ENCODE data around the gene PNLIPRP1. TPM values are rescaled to one million over a fixed set of nuclear protein-coding genes. Genes with fewer than 3 reads are reported as not detected.

Gene PNLIPRP1
- total RNA-seq, 1 experiment from 2014 or later: not detected

DNA sequence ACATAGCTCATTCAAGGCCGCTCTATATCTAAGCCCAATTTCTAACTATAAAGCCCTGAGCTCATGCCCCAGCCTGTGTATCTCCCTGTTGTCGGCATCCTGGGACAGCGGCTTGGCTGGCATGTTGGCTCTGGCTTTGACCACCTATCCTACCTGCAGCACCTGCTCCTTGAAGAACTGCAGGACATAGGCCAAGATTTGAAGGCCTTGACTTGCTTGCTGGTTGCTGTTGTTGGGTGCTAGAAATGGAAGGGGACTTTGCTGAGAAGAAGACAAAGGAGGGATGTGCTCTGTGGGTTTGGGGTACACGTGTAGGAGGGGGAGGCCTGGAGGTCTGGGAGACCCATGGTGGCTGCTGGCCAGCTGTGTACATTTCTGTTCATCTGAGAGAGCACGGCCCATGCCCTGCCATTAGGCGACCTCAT, 41.1 kb downstream of the PNLIPRP1 start:
- no peak for DNase-seq (ENCODE audit: low spot score)

DNA sequence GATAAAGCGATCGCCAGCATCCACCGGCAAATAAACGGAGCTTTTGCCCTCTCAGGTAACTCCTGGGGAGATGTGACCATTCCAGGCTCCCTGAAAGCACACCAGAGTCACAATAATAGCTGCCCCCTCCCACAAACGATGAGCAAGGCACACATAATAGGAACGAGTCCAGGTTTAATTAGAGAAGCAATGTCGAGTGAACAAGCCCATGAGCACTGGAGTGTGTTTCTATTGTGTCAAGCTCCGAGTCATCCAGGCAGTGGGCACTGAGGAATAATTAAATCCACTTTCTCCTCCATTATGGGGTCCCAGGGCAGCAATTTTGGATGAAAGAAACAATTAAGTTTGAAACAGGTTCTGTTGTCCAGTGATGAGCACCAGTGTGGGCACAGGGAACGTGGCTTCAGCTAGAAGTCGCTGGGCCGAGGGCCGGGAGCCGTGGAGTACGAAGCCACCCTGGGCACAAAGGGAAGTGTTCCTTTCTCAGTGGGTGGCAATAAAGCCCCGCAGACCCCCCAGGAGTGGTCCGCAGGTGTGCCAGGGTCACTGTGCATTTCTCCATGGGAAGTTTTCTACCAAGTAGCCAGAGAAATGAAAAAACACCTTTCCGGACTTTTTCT, 41.9 kb downstream of the PNLIPRP1 start:
- no peak for DNase-seq (ENCODE audit: low spot score)

DNA sequence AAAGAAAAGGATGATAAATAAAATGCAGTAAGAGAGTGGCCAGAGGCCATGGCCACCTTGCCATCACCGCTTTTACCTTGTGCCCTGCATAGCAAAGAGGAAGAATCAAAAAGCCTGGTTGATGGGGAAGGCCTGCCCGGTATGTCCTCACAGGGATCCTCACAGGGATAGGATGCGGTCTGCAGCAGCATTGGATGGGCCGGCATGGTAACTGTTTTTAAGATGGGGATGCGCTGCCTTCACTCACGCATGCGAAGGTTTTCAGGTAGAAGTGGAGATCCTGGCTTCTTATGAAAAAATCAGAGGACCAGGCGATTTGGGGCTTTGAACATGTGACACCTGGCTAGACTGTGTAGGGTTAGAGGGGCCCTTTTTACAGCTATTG, 42.4 kb downstream of the PNLIPRP1 start:
- no peak for DNase-seq (ENCODE audit: low spot score)

DNA sequence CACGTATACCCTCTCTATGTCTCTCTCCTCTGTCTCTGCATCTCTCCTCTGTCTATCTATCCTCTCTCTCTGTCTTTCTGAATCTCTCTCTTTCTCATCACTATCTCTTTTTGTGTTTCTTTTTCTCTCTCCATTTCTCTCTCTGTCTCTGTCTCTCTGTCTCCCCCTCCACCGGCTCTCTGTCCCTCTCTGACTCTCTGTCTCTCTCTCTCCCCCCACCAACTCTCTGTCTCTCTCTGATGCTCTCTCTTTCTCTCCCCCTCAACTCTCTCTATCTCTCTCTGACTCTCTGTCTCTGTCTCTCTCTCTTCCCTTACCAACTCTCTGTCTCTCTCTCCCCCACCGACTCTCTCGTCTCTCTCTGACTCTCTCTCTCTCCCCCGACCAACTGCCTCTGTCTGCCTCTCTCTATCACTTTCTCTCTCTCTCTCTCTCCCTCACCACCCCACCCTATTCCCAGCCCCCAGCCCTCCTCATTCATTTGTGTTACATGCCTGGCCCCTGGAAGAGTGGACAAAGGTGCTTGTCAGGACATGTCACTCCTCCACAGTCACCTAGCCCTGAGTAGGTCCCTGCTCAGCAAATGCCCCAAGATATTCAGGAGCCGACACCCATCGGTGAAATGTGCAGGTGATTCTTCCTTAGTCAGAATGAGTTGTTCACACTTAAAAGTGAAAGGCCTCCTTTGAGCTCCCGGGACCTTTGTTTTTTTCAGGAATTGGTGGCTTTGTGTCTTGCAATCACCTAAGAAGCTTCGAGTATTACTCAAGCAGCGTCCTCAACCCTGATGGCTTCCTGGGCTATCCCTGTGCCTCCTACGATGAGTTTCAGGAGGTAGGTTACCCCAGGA, 43.6 kb downstream of the PNLIPRP1 start:
- DNase-seq (ENCODE audit: low spot score): no peak

DNA sequence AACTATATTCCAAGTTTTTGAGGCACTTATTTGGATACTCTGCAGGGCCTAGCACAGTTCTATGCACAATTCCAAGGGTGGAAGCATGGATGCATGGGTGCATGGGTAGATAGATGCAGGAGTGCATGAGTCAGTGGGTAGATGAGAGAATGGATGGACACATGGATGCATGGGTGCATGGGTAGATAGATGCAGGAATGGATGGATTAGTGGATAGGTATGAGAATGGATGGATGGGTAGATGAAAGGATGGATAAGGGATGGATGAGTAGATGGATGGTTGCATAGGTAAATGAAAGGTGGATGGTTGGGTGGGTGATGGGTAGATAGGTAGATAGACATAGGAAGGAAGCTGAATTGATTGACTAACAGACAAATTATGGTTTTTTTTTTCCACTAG, 45.6 kb downstream of the PNLIPRP1 start:
- no peak for DNase-seq (ENCODE audit: low spot score)

DNA sequence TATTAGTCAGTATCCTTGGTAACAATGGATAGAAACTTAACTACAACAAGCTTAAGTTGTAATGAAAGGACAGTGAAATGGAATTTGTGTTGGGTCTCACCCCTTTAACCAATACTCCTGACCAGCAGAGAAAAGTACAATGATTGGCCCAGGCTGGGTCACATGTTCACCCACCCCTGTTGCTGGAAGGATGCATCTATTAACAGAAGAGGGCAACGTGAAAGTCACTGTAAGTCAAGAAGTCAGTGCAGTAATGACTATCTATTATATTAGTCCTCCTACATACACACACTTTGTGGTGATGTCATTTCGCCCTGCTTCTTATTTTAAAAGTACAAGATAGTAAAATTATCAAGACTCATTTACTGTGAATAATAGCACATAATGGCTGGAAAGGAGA, 46.2 kb downstream of the PNLIPRP1 start:
- DNase-seq (ENCODE audit: low spot score): no peak

DNA sequence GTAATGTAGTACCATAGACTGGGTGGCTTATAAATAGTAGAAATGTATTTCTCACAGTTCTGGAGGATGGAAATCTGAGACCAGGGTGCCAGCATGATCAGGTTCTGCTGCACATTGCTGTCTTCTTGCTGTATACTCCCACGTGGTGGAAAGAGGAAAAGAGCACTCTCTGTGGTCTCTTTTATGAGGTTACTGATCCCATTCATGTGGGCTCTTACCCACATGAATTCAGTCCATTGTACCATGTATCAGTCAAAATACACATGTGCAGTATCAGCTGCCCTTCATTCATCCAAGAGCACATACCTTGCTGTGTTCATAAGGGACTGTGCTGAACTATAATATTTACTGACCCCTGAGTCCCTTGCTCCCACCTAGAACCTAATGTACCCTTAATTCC, 47.1 kb downstream of the PNLIPRP1 start:
- no peak for DNase-seq (ENCODE audit: low spot score)

DNA sequence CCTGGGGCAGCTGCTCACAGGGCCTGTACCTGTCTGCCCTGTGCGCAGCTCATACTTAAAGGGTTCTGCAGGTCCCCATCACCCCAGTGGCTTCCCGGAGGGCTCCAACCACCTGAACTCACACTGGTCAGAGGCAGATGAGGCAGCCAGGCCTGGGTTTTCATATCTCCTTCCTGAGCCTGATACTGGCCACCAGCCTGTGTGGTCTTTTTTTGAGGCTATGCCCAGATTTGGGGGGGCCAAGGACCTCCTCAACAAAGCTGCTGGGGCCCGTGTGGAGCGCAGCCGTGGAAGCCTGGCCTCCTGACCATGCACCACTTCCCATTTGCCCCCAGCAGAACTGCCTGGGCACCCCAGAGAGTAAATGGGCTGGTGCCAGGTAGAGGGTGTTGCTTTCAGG, 55.7 kb downstream of the PNLIPRP1 start:
- no peak for DNase-seq (ENCODE audit: low spot score)

DNA sequence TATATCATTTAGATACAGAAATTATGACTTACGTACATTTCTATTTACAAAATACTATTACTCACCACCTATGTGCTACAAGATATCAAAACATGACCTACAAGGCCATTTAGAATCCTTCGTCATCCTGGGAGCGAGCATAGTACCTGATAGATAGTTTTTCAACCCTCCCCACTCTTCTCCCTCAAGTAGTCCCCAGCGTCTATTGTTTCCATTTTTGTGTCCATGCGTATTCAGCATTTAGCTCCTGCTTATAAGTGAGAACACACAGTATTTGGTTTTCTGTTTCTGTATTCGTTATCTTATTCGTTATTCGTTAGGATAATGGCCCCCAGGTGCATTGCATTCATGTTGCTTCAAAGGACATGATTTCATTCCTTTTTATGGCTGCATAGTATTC, 58.1 kb downstream of the PNLIPRP1 start:
- no peak for DNase-seq (ENCODE audit: low spot score)

DNA sequence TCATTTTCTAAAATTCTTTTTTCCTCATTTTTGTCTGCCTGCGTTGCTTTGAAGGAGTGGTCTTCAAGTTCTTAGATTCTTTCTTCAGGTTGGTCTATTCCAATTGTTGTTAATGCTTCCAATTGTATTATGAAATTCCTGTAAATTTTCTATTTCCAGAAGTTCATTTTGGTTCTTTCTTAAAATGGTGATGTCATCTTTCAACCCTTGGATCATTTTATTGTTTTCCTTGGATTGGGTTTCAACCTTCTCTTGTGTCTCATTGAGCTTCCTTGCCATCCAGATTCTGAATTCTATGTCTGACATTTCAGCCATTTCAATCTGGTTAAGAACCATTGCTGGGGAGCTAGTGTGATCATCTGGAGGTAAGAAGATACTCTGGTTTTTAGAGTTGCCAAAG, 63.1 kb downstream of the PNLIPRP1 start:
- DNase-seq (ENCODE audit: low spot score): no peak

DNA sequence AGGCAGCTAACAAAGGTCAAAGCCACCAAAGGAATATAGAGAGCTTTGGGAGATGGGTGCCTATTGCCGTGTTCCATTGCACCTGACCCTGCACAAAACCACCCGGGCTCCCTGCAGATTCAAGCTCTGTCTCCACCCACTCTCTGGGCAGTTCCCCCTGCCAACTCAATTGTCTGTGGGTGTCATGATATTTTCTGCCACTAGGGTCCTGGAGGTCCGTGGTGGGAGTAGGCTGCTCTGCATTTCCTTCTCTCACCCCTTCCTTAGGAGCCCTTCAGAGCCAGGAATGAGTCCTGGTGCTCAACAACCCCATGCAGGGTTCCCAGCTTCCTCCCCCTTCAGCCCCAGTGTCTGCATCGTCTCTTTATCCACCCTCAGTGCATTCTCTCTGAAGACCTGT, 64.1 kb downstream of the PNLIPRP1 start:
- no peak for DNase-seq (ENCODE audit: low spot score)

DNA sequence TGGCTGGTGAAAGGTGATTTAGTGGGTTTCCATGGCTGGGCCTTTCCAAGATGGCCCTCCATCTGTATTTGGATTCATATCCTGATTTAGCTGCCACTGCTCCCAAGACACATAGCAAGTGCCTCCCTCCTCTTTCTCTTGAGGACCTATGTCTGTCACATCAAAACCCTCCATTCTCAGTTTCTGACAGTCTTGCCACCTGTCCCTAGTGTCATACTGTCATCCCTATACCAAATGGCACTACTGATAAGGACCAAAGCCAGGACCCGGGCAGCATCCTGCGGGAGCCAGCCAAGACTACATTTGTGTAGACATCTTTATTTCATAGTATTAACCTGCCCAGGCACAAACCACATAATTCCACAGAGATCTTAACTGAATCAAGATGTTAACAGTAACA, 64.8 kb downstream of the PNLIPRP1 start:
- DNase-seq (ENCODE audit: low spot score): no peak

DNA sequence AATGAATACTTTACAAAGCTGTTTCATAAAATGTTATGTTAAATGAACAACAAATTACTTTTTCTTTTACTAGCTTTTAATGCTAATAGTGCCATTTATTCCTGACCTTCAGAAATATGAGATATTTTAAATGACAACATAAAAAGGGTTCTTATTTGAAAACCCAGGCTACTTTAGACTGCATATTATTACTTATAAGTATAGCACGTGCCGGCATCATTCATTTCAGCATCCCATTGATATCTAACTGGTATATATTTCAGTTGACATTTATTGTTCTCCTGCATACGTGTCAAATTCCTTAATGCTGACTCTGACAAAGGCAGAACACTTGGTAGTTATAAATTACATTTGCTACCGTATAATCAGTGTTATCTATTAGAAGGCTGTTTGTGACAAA, 65.3 kb downstream of the PNLIPRP1 start:
- no peak for DNase-seq (ENCODE audit: low spot score)

DNA sequence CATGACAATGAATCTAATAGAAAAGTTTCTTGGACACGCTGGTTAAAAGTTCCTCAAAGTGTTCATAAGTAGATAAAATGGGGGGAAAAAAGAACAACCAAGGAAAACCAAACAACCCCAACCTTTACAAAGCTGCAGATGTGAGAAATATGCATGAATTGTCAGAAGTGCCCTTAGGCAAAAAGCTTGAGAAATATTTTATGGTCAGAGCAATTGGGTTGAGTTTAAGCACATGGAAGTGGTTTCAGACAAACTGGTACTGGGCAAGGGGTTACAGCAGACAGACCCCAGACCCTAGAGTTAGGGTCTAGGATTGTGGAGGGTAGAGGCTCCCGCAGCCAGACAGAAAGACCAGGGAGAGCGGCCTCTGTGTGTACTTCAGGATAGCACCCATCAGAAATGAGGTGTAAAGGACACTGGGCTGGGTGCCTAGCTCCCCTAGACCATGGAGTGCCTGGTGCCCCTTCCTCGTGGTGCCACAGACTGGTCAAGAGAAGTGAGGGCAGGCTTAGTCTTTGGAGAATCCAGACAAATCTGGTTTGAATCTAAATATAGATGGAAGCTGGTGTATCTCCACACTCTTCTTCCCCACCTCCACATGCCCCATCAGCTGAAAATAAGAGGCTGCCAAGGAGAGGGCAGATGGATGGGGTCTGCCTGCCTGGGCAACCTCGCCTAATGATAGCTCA, 67.2 kb downstream of the PNLIPRP1 start:
- DNase-seq (ENCODE audit: low spot score): no peak

Other genes with a start within 250 kb of the PNLIPRP1 start
- 0.22 TPM in 1 of 2 replicates, not detected in the other for gene PNLIPRP3, start 163.1 kb upstream of the PNLIPRP1 start, total RNA-seq (2014; rRNA removed; shearing (Covaris generic))
- gene PNLIP, start 45.0 kb upstream of the PNLIPRP1 start, total RNA-seq (2014; rRNA removed; shearing (Covaris generic)): not detected in 2 replicates
- not detected in 2 replicates for gene PNLIPRP2, start 30.0 kb downstream of the PNLIPRP1 start, total RNA-seq (2014; rRNA removed; shearing (Covaris generic))
- 9.7 and 12.1 TPM in 2 replicates for gene HSPA12A, start 151.6 kb downstream of the PNLIPRP1 start, total RNA-seq (2014; rRNA removed; shearing (Covaris generic))